T47D (cell line): ENCODE data around the gene CFDP1.

Experiments used
- DNase-seq, 2 experiments: peaks; one replicate each; pipeline versions ENCODE4 v3.0.0 to v3.0.0-alpha.2; 2011 to 2012; ENCODE audit warnings: low read depth in 1 of 2, low spot score in 1 of 2
- JUND ChIP-seq: IDR thresholded peaks from 2 replicates; pipeline ENCODE4 v1.6.1; 2012; ENCODE audit warnings: low read depth
- in situ Hi-C: cut with HindIII; loops from 2 replicates; pipeline ENCODE4 v1.10.0; 2016; ENCODE audit warnings: low sequenced_read_pairs, low pct_unique_long_range_greater_than_20kb

CFDP1 gene

GRCh38 chr16:75256059-75256571, 177.2 kb downstream of the CFDP1 start:
- DNase-seq = no peak
- in situ Hi-C loops = no loop called here
- no peak for TF ChIP-seq JUND

GRCh38 chr16:75254359-75254837, 178.9 kb downstream of the CFDP1 start:
- no peak for TF ChIP-seq JUND
- DNase-seq = peak; percentile 99
- in situ Hi-C loops = no loop called here

- in situ Hi-C loops = no loop called here
- TF ChIP-seq JUND = no peak
- DNase-seq = no peak
Measured at GRCh38 chr16:75252946-75253911, 180.1 kb downstream of the CFDP1 start.

GRCh38 chr16:75252049-75252864, 181.0 kb downstream of the CFDP1 start:
- no peak for TF ChIP-seq JUND
- no peak for DNase-seq
- in situ Hi-C loops = no loop called here

GRCh38 chr16:75251280-75252048, 181.8 kb downstream of the CFDP1 start, which contains the start of gene BCAR1:
Gene BCAR1, minus strand, starts transcription at chr16:75251624. Its CDS starts 142 bp downstream, at chr16:75251482.
- in situ Hi-C loops = no loop called here
- TF ChIP-seq JUND = no peak
- peak; percentile 89 to 97 for DNase-seq

- in situ Hi-C loops = no loop called here
- TF ChIP-seq JUND = no peak
- peak in 1 of 2 experiments; percentile 64 for DNase-seq
Measured at GRCh38 chr16:75250809-75251279, 182.5 kb downstream of the CFDP1 start.

- in situ Hi-C loops = no loop called here
- TF ChIP-seq JUND = no peak
- DNase-seq = peak in 1 of 2 experiments; percentile 85
Measured at GRCh38 chr16:75250089-75250808, 183.1 kb downstream of the CFDP1 start.

GRCh38 chr16:75249441-75249840, 183.9 kb downstream of the CFDP1 start:
- no peak for DNase-seq
- in situ Hi-C loops = no loop called here
- TF ChIP-seq JUND = no peak

- in situ Hi-C loops = no loop called here
- TF ChIP-seq JUND = no peak
Measured at GRCh38 chr16:75248536-75249380, 184.5 kb downstream of the CFDP1 start.

GRCh38 chr16:75248142-75248535, 185.2 kb downstream of the CFDP1 start:
- no peak for TF ChIP-seq JUND
- in situ Hi-C loops = no loop called here
- no peak for DNase-seq

More at GRCh38 chr16:75248536-75249380, 184.5 kb downstream of the CFDP1 start:
- DNase-seq = no peak
